Colonic mucosa (tissue), 4 donors: ENCODE measurements around the gene POMT1. TPM values are rescaled to one million over a fixed set of nuclear protein-coding genes. Genes with fewer than 3 reads are reported as not detected.

Experiments used
- DNase-seq: peaks from one replicate; pipeline ENCODE4 v3.0.0-alpha.2; 2020
- H3K27ac ChIP-seq: fragments of 200-600 bp; one replicate; pipeline ENCODE4 v1.8.0; 2021
- H3K27me3 ChIP-seq: fragments of 200-600 bp; one replicate; pipeline ENCODE4 v1.8.0; 2021
- H3K36me3 ChIP-seq: fragments of 200-600 bp; one replicate; pipeline ENCODE4 v1.8.0; 2021
- H3K4me1 ChIP-seq: fragments of 200-600 bp; one replicate; pipeline ENCODE4 v1.8.0; 2021; ENCODE audit warnings: mild to moderate bottlenecking
- H3K4me3 ChIP-seq: fragments of 200-600 bp; one replicate; pipeline ENCODE4 v1.8.0; 2021
- H3K9ac ChIP-seq, 2 donors: one replicate each; pipeline ENCODE4 v1.7.0; 2013; ENCODE audit warnings: control low read depth in 2 of 2, low read depth in 2 of 2, low read length in 2 of 2
- H3K9me3 ChIP-seq: fragments of 200-600 bp; one replicate; pipeline ENCODE4 v1.8.0; 2021
- intact Hi-C: fragments of 100-400 bp; cut with DNase I; formaldehyde crosslinking; loops from one replicate; pipeline ENCODE4 v1.14.1; 2022
- total RNA-seq, 2 donors: library from RNA; stranded (reverse); fragmentation: NEBNext Ultra II Directional in 1 of 2; extraction: Animal tissue kit (Norgen Biotek cat#: 25700) in 1 of 2; gene quantifications; one replicate each; pipeline ENCODE4 v1.2.1, GENCODE V29; 2021
- TF ChIP-seq, protein P1 (sequence below): fragments of 200-600 bp; IDR thresholded peaks from one replicate; pipeline ENCODE4 v1.8.0; 2022; ENCODE audit warnings: antibody characterized with exemption, mild to moderate bottlenecking
- donor health status: healthy.
- donor health status: DM: no; HTN: no; CAD: no.
- donor health status: DM: no; HTN: no; CAD: no.

POMT1 gene
- total RNA-seq, 2 donors from 2014 or later, result 24.0 to 28.8 TPM

DNA sequence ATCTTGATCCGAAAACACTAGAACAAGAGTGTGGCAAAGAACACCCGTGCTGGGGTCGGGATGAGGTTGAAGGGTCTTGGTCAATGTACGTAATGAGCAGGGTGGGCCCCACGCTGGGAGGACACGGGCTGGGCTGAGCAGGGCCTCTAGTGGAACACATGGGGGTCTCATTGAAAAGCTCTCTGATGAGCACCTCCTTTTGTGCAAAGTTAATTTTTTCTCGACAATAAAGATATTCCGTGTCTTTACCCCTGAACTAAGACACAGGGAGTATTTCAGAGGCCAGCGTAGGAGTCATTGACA lies 20.3 kb downstream of the POMT1 start:
- Histone ChIP-seq H3K36me3 (peaks cover 5% of the 10 kb centered on the region), H3K4me1 (no peaks in the 10 kb centered on the region), H3K9me3 (no peaks in the 10 kb centered on the region), H3K9ac (no peak overlapping the region), H3K27ac (no peak overlapping the region), H3K27me3 (no peaks in the 10 kb centered on the region), H3K4me3 (no peak overlapping the region)
- no peak for DNase-seq
- TF ChIP-seq, protein P1, sequence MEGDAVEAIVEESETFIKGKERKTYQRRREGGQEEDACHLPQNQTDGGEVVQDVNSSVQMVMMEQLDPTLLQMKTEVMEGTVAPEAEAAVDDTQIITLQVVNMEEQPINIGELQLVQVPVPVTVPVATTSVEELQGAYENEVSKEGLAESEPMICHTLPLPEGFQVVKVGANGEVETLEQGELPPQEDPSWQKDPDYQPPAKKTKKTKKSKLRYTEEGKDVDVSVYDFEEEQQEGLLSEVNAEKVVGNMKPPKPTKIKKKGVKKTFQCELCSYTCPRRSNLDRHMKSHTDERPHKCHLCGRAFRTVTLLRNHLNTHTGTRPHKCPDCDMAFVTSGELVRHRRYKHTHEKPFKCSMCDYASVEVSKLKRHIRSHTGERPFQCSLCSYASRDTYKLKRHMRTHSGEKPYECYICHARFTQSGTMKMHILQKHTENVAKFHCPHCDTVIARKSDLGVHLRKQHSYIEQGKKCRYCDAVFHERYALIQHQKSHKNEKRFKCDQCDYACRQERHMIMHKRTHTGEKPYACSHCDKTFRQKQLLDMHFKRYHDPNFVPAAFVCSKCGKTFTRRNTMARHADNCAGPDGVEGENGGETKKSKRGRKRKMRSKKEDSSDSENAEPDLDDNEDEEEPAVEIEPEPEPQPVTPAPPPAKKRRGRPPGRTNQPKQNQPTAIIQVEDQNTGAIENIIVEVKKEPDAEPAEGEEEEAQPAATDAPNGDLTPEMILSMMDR, result no peak
- intact Hi-C loops, result no loop called here

DNA sequence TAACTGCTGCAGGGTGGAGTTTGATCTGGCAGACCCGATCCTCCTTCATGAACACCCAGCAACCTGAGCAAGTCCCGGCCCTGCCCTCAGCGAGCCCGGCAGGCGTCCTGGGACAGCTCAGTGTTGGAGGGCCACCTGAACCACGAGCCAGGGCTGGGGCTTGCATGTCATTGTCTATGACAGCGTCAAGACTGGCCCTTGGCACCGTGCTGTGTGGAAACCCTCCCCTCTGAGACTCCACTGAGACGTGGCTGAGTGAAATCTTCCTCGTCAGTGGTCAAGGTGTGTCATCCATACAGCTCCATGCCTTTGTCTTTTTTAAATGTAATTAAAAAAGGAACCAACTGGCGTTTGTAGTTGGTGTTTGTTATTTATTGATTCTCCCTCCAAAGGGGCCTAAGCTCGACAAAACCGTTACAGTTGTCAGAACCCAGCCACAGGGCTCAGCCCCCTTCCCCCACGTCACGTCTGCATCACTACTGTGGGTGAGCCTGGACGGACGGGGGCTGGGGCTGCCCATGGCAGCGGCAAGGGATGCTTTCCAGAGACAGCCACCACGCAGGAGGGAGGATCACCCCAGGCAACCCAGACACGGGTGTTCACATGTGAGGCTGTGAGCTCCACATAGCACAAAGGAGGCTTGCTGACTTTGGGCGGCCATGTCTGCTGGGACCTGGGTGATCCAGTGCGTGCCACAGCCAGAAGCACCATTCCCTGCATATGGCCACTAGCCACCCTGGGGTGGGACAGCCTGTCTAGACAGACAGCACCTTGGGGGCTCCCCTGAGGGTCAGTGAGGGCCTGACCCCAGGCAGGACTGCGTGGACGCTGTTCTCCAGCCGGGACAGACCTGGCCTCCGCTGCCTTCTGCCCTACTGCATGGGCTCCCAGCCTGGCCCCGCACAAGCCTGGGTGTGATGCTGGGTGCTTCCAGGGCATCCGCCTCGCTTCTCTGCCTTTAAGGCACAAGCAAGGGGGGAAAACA lies 21.0 kb downstream of the POMT1 start:
- DNase-seq, result no peak
- no peaks in the 10 kb centered on the region for H3K9me3 ChIP-seq
- H3K4me3 ChIP-seq, result no peak overlapping the region
- H3K27ac ChIP-seq, result no peak overlapping the region
- intact Hi-C loops, result no loop called here
- H3K4me1 ChIP-seq, result no peaks in the 10 kb centered on the region
- TF ChIP-seq, protein P1, result no peak
- H3K36me3 ChIP-seq, result peaks cover 5% of the 10 kb centered on the region
- H3K9ac ChIP-seq, result no peak overlapping the region
- H3K27me3 ChIP-seq, result no peaks in the 10 kb centered on the region

DNA sequence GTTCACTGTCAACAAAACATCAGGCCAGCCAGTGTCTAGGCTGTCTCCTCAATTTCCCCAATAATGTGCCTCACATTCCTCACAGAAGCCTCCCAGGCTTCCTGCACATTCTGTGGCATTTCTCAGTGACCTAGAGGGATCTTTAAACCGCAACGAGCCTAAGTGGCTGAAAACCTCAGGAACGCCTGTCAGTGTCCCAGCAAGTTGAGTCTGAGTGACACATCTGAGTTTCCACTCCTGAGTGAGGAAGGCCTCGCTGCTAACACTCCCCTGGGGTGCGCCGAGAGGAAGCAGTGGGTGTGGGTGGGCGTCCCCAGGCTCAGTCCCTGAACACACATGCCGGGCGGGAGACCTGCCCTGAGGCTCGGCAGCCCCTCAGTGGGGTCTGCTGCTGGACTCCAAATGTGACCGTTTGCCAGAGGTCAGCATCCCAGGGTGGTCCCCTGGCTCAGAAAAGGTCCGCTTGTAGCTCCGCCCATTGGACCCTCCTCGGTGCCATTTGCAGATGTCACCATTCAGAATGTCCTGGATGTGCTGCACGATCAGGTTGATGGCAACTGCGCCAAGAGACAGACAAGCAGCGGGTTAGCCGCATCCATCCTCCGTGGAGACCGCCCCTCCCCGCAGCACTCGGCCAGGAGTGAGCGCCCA lies 22.1 kb downstream of the POMT1 start:
- DNase-seq, result no peak
- peaks cover 5% of the 10 kb centered on the region for H3K36me3 ChIP-seq
- no peaks in the 10 kb centered on the region for H3K27me3 ChIP-seq
- no peaks in the 10 kb centered on the region for H3K9me3 ChIP-seq
- H3K4me3 ChIP-seq, result no peak overlapping the region
- peaks cover 4% of the 10 kb centered on the region for H3K4me1 ChIP-seq
- H3K9ac ChIP-seq, result no peak overlapping the region
- TF ChIP-seq, protein P1, result no peak
- H3K27ac ChIP-seq, result no peak overlapping the region
- intact Hi-C loops, result no loop called here

DNA sequence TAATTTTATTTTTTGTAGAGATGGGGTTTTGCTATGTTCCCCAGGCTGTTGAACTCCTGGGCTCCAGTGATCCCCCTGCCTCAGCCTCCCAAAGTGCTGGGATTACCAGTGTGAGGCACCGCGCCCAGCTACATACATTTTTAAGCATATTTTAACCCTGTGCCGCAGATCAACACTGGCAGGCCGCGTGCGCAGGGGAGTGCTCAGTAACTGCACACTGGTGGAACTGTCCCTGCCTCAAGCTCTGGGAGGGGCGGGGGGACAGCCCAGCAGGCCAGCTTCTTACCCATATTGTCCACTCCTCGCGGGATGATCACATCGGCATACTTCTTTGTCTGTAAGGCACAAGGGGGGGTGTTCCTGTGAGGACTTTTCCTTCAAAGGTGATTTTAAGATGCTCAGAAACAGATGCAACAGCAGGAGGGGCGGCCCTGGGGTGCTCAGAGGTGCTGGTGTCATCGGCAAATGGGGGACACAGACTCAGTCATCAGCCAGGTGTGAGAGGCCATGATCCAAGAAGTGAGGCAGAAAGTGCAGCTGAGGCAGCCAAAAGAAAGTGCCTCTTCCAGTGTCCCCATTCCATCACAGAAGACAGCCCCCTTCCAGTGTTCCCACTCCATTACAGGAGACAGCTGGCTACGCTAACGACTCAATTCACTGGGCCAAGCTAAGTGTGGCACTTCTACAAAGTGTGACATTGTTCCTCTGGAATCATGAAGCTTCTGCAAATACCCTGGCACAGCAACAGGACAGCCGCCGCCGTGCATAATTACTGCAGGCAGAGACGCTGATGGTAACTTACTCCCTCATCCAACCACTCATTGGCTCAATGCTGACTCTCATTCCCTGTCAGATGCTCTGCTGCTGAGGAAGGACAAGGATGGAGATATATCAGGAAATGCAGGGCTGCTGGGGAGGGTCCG lies 23.2 kb downstream of the POMT1 start:
- TF ChIP-seq, protein P1, result no peak
- Histone ChIP-seq H3K9ac (no peak overlapping the region), H3K9me3 (no peaks in the 10 kb centered on the region), H3K4me1 (peaks cover 10% of the 10 kb centered on the region), H3K27ac (no peak overlapping the region), H3K36me3 (peaks cover 5% of the 10 kb centered on the region), H3K4me3 (no peak overlapping the region), H3K27me3 (no peaks in the 10 kb centered on the region)
- intact Hi-C loops, result no loop called here
- no peak for DNase-seq

DNA sequence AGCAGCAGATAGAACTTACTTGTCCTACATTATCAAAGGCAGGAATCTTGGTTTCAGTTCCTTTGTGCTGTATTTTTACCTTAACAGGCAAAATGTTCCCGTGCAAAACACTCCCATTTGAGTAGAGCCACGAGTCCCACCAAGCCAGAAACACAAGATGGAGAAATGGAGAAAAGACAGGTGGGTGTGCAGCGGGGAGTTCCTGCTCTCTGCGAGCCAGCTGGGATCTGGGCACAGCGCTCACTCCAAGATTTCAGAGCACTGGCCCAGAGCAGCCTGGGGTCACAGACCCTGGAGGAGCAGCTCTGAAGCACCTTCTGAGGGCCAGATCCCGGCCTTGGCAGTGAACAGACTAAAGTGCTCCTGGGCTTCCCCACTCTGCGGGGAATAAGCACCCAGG lies 25.5 kb downstream of the POMT1 start:
- Histone ChIP-seq H3K36me3 (peaks cover 5% of the 10 kb centered on the region), H3K4me3 (no peak overlapping the region), H3K27me3 (no peaks in the 10 kb centered on the region), H3K9me3 (no peaks in the 10 kb centered on the region), H3K9ac (no peak overlapping the region), H3K4me1 (peaks cover 10% of the 10 kb centered on the region), H3K27ac (no peak overlapping the region)
- intact Hi-C loops, result no loop called here
- TF ChIP-seq, protein P1, result no peak
- no peak for DNase-seq
